NCI-H2171 treated with DMSO at 0.1 percent for 48 hours (cell line): ENCODE data around the gene PCNX2.

Experiments used
- DNase-seq: peaks from one replicate; lab custom pipeline; 2025; lab: John Stamatoyannopoulos, UW

PCNX2 gene

DNA sequence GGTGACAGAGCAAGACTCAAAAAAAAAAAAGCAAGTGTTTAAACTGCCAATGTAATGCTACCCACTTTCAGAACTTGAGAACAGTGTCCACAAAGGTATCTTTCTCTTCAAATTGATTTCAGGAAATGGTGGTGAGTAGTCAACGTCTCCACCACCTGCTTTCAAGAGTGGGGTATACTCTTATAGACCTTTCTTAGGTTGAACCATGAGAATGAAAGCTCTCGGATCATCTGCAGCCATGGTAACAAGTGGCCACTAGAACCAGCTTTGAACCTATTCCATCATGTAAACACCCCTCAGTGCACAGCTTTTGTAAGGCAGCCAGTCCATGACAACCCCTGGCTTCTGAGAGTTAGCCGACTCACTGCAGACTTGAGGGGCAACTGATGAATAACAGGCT, 237.7 kb downstream of the PCNX2 start:
- DNase-seq, result no peak

DNA sequence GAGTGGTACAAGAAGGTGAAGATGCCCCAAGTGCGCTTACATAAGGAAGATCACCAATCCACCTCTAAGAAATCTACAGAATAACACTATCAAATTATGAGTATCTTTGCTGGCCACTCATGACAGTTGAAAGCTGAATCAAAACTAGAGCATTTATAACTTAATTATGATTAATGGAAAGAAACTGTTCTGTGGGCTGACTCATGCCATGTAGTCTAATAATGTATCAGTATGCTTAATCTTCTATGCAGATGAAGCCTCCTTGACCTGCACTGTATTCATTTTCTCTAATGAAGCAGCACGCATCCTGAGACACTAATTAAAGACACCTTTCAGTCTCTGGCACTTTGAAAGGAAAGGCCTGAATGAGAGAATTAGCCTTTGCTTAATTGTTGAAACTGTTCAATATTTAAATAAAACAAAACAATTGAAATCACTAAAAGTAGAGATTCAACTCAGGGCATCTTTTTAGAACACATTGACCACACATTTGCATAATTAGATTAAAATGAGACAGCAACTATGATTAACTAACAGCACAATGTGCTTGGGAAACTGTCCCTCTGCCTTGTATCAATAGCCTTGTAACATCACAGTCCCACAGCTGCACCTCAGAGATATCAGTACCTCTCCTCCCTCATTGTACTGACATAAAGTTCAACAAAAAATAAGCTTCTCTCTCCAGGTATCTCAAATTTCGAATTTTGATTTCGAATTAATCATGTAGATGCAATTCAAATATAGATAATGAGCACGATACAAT, 239.5 kb downstream of the PCNX2 start:
- DNase-seq, result no peak

DNA sequence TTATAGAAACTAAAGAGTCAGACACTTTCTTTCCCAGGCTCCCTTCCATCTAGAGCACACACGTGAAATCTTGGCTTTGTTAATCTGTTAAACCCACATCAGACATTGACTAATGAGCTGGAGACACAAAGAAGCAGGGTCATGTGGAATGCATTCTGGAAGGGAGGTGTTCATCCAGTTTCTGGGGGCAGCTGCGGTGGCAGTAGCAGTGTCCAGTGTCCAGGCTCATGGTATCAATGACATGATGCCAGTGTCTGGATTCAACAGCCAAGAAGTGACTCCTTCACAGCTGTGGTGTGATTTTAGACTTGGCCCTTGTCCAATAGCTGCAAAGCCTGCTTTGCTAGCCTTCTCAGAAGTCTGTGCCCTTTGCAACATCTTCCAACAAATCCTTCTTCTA, 249.9 kb downstream of the PCNX2 start:
- DNase-seq, result no peak

DNA sequence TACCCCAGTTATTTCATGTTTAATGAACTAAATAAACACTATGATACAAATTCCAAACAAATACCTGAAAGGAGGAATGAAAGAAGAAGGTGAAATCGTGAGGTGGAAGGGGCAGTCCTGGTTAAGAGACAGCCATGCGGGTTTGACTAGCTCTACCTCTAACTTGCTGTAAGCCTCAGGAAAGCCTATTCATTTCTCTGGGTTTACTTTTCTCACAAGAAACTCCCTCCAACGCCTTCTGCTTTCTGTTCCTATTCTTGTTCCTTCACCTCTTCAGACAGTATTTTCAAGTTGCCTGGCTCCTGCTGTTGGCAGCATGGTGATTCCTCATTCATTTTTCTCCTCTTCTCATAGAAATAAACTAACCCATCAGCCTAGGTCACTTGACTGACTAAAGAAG, 252.7 kb downstream of the PCNX2 start:
- no peak for DNase-seq

DNA sequence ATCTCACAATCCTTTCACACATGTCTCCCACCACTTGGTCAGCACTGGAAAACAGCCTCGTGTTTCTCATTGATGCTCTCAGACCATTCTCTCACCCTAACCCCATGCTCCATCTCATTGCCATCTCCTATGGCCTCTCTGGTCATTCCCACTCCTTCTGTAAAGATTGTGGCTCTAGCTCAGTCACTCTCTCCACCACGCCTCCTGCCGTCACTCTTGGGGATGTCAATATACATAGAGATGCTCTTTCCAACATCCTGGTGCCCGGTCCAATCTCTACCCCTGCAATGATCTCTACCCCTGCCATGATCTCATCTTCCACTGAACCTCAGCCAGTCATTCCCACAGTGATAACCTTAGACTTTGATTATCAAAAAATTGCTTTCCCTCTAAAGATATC, 255.0 kb downstream of the PCNX2 start:
- no peak for DNase-seq

DNA sequence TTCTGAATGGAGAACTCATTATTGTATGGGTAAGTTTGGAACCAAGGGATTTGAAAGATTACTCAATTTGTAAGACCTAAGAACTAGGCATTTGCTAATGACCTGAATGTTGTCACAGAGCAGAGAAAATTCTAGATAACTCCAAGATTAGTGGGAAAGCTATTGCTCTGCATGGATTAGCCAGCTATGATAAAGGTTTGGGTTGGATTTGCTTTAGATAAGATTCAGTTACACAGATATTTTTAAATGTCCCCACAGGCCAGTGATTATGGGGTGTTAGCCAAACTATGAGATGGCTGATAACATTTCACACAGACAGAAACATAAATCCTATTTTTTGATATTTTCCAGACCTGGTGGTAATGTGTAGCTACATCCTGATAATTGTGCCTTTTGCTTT, 256.9 kb downstream of the PCNX2 start:
- DNase-seq, result no peak

DNA sequence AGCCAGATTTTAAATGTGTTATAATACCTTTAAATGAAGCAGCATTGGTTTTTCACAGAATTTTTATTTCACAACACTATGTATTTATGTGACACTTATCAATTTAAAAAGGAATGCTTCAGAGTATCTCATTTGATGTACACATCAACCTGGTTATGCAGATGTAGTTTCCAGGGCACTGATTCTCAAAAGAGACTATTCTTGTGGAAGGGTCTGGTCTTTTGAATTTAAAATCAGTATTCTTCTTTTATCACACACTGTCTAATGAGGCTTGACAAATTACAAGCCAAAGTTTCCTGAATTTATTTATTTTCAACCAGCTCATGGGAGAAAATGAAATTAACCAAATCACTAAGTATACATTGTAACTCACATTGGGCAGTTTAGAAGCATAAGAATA, 257.7 kb downstream of the PCNX2 start:
- DNase-seq, result no peak

DNA sequence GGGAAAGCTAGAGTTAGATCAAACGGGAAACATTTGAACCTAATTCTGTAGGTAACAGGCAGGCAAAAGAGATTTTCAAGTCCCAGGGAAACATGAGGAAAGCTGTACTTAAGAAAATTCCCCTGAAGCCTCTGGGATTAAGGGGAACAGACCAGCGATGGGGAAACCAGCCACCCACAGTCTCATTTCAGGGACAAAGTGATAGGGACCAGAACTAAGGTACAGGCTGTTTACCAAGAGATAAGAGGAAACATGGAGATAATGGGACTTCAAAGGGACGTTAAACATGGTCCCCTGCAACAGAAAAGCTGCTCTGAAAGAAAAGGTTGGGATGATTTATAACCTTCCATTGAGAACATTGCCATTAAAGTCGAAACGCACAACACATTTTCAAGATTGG, 260.7 kb downstream of the PCNX2 start:
- DNase-seq, result no peak

DNA sequence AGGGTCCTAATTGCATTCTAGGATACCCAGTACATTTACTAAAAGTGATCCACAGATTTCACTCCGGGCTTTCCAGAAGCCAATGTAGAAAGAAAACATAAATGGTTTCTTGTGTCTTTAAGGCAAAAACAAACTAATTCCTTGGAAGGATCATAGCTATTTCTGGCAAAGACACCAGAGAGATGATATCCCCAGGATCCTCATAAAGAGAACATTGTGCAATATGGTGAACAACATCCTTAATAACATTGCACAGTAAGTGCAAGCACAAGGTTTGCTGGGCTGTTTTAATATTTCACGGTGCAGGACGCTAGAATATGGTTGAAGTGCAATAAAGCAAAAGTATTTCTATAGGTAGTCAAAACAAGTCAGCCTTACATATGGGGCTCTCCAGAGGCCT, 262.2 kb downstream of the PCNX2 start:
- DNase-seq, result no peak

DNA sequence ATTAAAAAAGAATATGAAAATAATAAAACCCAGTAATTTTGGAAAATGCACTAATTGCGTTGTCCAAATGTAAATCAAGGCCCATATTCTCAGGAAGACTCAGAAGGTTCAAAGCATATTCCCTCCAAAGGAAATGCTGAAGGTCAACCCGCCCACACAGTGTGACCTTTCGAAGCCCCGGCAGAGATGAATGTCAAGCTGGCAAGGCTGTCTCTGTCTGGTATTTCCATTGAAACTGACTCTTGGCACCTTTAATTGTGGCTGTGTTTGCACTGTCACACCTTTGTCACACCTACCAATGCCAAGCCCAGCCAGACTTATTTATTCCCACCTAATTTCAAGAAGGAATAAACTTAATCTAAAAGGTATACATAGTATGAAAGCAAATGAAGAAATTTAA, 262.6 kb downstream of the PCNX2 start:
- DNase-seq, result no peak

DNA sequence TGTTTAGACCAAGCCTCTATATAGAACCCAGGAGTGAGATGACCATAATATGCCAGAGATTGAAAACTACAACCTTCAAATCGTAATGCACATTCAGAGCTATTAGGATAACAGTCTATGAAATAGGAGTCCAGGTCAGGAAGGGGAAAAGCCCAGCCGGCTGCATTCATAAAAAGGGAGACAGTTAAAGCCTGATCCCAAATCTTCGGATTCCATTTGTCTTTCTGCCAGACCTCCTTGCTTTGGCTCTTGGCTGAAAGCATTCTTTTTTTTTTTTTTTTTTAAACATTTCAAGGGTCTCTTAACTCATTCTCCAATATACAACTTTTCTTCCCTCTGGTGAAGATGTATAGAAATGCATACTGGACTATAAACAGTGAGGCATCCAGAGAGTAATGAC, 264.0 kb downstream of the PCNX2 start:
- no peak for DNase-seq

DNA sequence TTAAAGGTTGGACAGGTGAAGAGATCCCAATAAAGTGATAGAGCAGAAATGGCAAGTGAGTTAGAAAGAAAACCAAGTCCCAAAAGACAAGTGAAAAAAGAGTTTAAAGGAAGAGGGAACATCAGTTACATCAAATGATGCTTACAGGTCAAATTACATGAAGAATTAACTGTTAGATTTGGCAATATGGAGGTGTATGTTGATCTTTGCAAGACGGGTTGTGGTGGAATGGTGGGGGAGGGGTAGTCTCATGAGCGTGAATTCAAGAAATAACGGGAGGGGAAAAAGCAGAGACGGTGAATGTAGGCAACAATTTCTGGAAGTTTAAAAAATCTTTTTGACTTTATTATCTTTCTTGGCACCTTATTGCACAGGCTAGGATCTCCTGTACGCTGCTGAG, 268.5 kb downstream of the PCNX2 start:
- DNase-seq, result no peak

DNA sequence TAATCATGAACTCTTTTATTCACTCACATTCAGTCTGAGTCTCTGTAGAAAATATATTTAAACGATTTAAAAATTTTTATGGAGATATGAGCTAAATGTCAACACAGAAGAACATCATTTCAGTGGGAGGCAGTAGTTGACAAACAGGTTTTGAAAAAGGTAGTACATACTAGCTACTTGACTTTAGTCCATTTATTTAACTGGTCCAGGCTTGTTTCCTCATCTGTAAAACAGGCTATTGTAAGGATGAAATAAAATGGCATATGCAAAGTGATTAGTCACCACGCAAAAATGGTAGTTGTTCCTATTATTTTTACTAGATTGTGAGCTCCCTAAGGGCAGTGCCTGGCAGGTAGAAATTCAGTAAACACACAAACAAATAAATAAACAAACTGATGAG, 270.0 kb downstream of the PCNX2 start:
- no peak for DNase-seq

DNA sequence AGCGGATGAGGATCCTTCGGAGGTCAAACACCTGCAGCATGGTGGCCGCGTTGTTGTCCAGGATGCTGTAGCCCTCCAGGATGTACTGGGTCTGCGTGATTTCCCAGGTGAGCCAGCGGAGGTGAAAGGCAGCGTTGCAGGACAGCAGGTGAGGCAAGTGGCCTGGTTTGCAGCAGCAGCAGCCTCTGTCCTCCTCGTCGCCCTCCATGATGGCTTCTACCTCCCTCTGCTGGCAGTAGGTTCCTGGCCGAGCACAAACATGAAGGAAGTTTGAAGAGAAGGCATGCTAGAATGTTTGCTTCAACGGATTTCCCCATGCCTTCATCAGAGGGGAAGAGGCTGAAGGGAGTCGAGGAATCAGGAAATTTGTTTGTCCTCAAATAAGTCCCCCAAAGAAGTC, 270.4 kb downstream of the PCNX2 start:
- DNase-seq, result peak; percentile 9

DNA sequence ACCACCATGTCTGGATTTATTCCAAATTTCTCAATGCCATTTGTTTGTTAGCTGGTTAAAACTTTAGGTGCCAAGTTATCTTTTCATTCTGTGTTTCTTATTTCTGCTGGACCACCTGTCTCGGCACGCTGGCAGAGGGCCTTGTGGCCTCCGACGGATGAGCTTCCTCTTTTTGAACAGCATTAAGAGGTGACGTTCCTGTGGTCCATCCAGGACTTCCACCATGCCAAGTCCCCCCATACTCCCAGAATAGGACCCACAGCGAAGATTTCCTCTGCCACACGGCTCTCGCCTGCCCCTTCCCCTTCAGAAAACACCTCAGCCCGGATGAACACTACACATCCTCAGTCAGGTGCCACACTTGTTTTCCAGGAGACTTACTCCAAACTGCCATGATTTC, 271.3 kb downstream of the PCNX2 start:
- no peak for DNase-seq

DNA sequence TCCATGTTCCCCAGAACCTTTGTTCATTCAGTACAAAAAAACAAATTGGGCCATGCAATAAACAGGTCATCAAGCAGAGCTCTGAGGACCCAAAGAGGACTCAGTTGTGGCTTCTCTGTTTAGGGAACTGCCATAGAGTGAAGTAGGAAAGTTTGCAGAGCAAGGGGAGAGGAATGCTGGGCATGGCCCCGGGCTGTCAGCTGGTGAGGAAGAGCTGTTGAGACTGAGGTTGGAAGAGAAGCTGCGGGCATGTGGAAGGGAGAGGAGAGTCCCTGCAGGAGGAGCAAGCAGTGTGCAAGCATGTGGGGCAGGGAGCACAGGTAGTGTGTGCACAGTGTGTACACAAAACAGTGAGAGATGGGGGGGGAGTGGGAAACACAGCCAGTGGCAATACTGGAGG, 273.3 kb downstream of the PCNX2 start:
- DNase-seq, result no peak

DNA sequence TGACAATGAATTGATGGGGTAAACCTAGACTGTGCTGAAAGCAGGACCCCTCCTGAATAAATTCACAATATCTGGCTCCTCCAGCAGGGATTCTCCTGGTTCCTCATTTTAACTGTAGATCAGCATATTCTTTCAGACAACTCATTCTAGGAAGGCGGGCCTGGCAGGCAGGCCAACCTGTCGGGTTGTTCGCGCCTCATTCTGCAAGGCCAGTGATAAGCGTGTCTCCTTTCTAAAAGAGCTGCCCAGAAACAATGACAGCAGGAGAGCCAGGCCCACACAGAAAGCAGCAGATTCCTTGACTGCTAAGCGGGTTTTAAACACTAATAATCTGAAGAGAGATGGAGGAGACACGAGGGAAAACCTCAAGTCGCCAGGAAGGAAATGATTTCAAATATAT, 275.1 kb downstream of the PCNX2 start:
- no peak for DNase-seq

DNA sequence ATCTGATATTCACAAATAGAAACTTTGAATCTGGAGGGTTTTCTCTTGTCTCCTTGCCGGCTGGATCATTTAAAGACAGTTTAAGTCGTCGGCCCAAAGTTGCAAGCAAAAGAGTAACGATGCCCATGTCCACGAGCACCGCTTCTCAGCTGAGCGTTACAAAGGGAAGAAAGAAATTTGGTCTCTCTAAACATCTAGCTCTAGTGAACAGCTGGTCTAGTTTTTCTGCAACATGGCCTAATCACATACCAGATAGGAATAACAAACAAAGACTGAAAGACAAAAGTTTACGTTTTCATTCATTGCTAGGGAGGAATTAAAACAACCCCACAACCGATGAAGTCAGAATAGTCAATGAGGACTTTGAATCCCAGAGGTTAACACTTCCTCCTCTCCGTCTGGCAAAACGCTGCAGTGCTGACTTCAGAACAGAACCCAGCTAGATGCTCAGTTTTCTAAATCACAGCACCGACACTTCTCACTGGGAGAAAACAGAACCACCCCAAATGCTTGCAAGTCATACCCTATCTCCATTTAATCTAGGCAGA, 275.7 kb downstream of the PCNX2 start:
- DNase-seq, result no peak

DNA sequence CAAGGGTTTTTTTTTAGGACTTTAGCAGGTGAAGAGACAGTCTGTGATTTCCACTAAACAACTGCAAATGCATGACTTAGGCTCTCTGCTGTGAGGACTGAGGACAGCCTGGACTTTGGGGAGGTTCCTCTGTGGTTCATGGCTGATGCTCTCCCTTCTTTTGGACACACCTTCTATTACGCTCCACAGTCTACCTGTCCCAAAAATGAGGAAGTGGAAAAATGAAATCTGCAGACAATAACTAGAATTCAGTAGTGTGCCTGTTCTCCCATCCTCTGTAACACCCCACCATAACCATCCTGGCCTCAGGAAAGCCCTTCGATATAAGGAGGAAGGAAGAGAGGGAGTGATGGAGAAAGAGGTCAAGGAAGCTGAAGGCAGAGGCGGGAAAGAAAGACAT, 276.4 kb downstream of the PCNX2 start:
- DNase-seq, result peak; percentile 38

DNA sequence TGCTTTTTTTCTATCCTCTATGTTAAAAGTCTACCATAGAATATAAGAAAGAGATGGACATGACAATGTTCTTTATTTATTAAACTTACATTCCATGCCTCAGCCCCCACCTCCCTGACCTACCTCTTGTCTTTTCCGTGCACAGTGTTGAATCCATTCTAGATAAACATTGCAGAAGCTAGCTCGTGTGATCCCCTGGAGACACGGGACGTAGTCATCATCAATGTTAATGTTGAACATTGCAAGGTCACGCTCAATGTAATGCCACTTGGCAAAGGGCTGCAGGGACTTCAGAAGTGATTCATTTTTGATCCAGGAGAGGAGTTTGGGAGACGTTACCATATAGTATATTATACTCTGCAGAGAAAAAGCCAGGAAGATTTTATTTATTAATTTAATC, 278.7 kb downstream of the PCNX2 start:
- no peak for DNase-seq

DNA sequence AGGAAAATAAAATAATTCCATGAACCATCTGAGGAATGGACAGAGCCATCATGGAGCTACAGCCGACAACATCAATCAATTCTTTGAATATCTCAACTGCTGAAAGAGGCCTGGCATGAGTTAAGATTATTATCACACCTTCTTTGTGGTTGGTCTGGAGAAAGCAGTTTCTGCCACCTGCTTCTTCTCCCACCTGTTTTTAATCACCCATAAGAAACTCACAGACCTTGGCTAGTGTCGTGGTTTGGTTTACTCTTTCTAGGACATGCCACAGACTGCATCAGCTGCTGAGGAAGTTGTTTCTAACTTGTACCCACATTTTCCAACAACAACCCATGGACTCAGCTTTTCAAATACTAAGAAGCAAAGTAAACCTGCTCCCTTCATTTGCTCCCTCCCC, 279.6 kb downstream of the PCNX2 start:
- DNase-seq, result no peak

DNA sequence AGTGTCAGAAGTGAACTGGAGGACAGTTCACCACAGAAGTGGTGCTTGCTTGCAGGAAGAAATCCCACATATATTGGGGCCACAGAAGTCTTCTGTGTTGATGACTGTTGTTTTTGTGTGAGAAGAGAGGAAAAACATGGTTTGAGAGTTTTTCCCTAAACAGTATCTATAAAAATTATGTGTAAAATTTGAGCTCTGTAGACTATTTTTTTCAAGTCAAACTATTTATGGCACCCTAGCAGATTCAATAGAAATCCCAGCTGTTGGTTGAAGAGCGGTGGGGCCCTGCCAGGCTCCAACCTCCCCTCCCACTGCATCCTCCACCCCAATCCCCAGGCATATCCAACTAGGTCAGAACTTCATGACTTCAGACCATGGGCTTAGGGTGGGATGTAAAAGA, 283.5 kb downstream of the PCNX2 start:
- no peak for DNase-seq

DNA sequence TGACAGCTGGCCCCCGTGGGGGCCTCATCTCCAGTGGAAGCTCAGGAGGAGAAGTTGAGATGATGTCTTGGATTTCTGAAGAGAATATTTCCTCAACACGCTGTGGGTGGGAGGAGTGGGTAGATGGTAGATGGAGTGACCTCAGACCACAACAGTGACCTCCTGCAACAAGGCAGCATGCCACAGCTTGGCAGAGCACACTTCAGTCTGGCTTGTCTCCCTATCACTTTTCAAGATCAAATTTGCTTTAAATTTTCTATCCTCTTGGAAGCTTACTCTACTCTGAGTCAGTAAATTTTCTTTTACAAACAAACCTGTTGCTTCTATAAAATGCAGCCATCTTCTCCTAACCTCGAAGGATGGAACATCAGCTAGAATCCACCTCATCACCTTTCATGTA, 285.4 kb downstream of the PCNX2 start:
- no peak for DNase-seq

DNA sequence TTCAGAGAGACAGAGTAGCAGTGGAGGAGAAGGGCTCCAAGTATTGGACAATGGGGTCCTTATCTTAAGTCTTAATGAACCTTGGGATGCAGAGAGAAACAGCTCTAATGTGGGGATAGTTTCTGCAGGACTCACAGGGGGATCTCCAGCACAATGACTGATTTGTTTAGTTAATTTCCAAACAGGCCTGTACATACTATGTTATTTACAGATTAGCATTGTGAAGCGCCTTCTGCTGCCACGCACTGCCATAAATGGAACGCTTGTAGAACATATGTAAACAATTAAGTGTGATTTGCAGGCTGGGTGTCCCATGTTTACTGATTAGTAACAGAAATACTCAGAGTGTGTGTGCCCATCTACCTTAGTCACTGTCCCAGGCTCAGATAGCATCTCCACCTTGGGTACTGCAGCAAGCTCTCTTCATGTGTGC, 289.0 kb downstream of the PCNX2 start:
- DNase-seq, result no peak
